Measurements from ENCODE around the gene FFAR1.

- TF ChIP-seq CTCF (IDR thresholded peaks at IDR 0.05) (no peak), POLR2A (IDR thresholded peaks at IDR 0.05) (no peak)
Observed at GRCh38 chr19:35370722-35371121, 23.0 kb downstream of the FFAR1 start, which contains the start of gene GPR42.
